Central memory CD8-positive, alpha-beta T cell (primary cell): ENCODE results near the gene AJM1.
A peak's percentile ranks its signal among the peaks of the same experiment; 100 is the strongest.
"Not testable (repeated sequence)": the region's sequence is repeated elsewhere in the genome, so short reads cannot be mapped to it uniquely, and the experiment has no call there.

Experiments
- ATAC-seq: fragments of 150-1000 bp; cut with Tn5 transposase; replicated peaks from 2 replicates; pipeline ENCODE4 v1.10.0; 2022; ENCODE audit warnings: mild to moderate bottlenecking, moderate FRiP score, moderate number of reproducible peaks; ENCODE audit not compliant: poor library complexity, severe bottlenecking; ENCODE audit errors: extremely low read depth
- DNase-seq, 2 donors: peaks; one replicate each; pipeline ENCODE4 v3.0.0; 2021; ENCODE audit warnings: low spot score in 2 of 2
- H3K27ac Mint-ChIP-seq: one replicate; pipeline ENCODE4 v1.8.0; 2022; ENCODE audit warnings: low read depth, mild to moderate bottlenecking, moderate library complexity, mixed read lengths
- H3K27me3 Mint-ChIP-seq: one replicate; pipeline ENCODE4 v1.8.0; 2022; ENCODE audit warnings: mixed read lengths
- H3K36me3 Mint-ChIP-seq: one replicate; pipeline ENCODE4 v1.8.0; 2022; ENCODE audit warnings: mild to moderate bottlenecking, moderate library complexity, mixed read lengths; ENCODE audit not compliant: insufficient read depth
- H3K4me1 Mint-ChIP-seq: one replicate; pipeline ENCODE4 v1.8.0; 2022; ENCODE audit warnings: mixed read lengths
- H3K4me3 Mint-ChIP-seq: one replicate; pipeline ENCODE4 v1.8.0; 2022; ENCODE audit warnings: mild to moderate bottlenecking, moderate library complexity, mixed read lengths
- H3K9me3 Mint-ChIP-seq: one replicate; pipeline ENCODE4 v1.8.0; 2022; ENCODE audit warnings: mixed read lengths

AJM1 gene

GRCh38 chr9:136880651-136881050 is 38.4 kb downstream of the AJM1 start:
- H3K27ac Mint-ChIP-seq, result no peak overlapping the region
- ATAC-seq (no peak), DNase-seq (no peak)
- no peaks in the 10 kb centered on the region for H3K27me3 Mint-ChIP-seq
- peak overlapping the region; percentile 16 for H3K4me3 Mint-ChIP-seq
- peaks cover 13% of the 10 kb centered on the region for H3K4me1 Mint-ChIP-seq
- no peaks in the 10 kb centered on the region for H3K9me3 Mint-ChIP-seq
- H3K36me3 Mint-ChIP-seq, result peaks cover 3% of the 10 kb centered on the region

GRCh38 chr9:136881691-136882108 is 39.4 kb downstream of the AJM1 start:
- peak overlapping the region; percentile 78 for H3K4me3 Mint-ChIP-seq
- H3K27me3 Mint-ChIP-seq, result no peaks in the 10 kb centered on the region
- H3K9me3 Mint-ChIP-seq, result no peaks in the 10 kb centered on the region
- ATAC-seq (no peak), DNase-seq (no peak)
- H3K4me1 Mint-ChIP-seq, result peaks cover 13% of the 10 kb centered on the region
- peak overlapping the region; percentile 87 for H3K27ac Mint-ChIP-seq
- peaks cover 6% of the 10 kb centered on the region for H3K36me3 Mint-ChIP-seq

- Mint-ChIP-seq H3K4me3 (peak overlapping the region; percentile 78), H3K4me1 (peaks cover 18% of the 10 kb centered on the region), H3K9me3 (no peaks in the 10 kb centered on the region), H3K36me3 (peaks cover 6% of the 10 kb centered on the region), H3K27me3 (no peaks in the 10 kb centered on the region), H3K27ac (peak overlapping the region; percentile 87)
- peak; percentile 61 for ATAC-seq
- DNase-seq, result peak; percentile 53 to 77
Measured at GRCh38 chr9:136882109-136882946, 40.0 kb downstream of the AJM1 start.

GRCh38 chr9:136882947-136883283 is 40.6 kb downstream of the AJM1 start:
- H3K27me3 Mint-ChIP-seq, H3K9me3 Mint-ChIP-seq, ATAC-seq, DNase-seq, H3K36me3 Mint-ChIP-seq: not testable (repeated sequence)
- Mint-ChIP-seq H3K4me1 (peaks cover 20% of the 10 kb centered on the region), H3K4me3 (peak overlapping the region; percentile 78), H3K27ac (peak overlapping the region; percentile 87)

GRCh38 chr9:136883670-136884069 is 41.4 kb downstream of the AJM1 start:
- not testable (repeated sequence) for H3K27ac Mint-ChIP-seq, H3K36me3 Mint-ChIP-seq, ATAC-seq, H3K4me3 Mint-ChIP-seq, H3K9me3 Mint-ChIP-seq, H3K27me3 Mint-ChIP-seq, DNase-seq
- peaks cover 20% of the 10 kb centered on the region for H3K4me1 Mint-ChIP-seq

- ATAC-seq (peak; percentile 89), DNase-seq (peak; percentile 91 to 97)
- peaks cover 3% of the 10 kb centered on the region for H3K36me3 Mint-ChIP-seq
- H3K4me1 Mint-ChIP-seq, result peaks cover 20% of the 10 kb centered on the region
- peak within 1 kb of the TSS; percentile 77 for H3K27ac Mint-ChIP-seq
- H3K27me3 Mint-ChIP-seq, result no peaks in the 10 kb centered on the region
- H3K4me3 Mint-ChIP-seq, result peak within 1 kb of the TSS; percentile 73
- no peaks in the 10 kb centered on the region for H3K9me3 Mint-ChIP-seq
Measured at GRCh38 chr9:136885950-136886578, 43.8 kb downstream of the AJM1 start, which contains the start of gene TRAF2. Gene TRAF2 (plus strand): TSS chr9:136886516. CDS start chr9:136898741, 12,225 bp downstream.

- peaks cover 8% of the 10 kb centered on the region for H3K36me3 Mint-ChIP-seq
- ATAC-seq (peak; percentile 55), DNase-seq (no peak)
- no peaks in the 10 kb centered on the region for H3K9me3 Mint-ChIP-seq
- peak overlapping the region; percentile 73 for H3K4me3 Mint-ChIP-seq
- H3K27me3 Mint-ChIP-seq, result no peaks in the 10 kb centered on the region
- H3K4me1 Mint-ChIP-seq, result peaks cover 15% of the 10 kb centered on the region
- peak overlapping the region; percentile 77 for H3K27ac Mint-ChIP-seq
Measured at GRCh38 chr9:136886610-136887597, 44.6 kb downstream of the AJM1 start.

GRCh38 chr9:136888454-136888853 is 46.2 kb downstream of the AJM1 start:
- Mint-ChIP-seq H3K9me3 (no peaks in the 10 kb centered on the region), H3K27ac (peak overlapping the region; percentile 77), H3K36me3 (peaks cover 10% of the 10 kb centered on the region), H3K4me1 (peaks cover 6% of the 10 kb centered on the region), H3K27me3 (no peaks in the 10 kb centered on the region), H3K4me3 (peak overlapping the region; percentile 73)
- DNase-seq (no peak), ATAC-seq (no peak)

- Mint-ChIP-seq H3K4me3 (no peak overlapping the region), H3K4me1 (peaks cover 15% of the 10 kb centered on the region), H3K27me3 (no peaks in the 10 kb centered on the region), H3K9me3 (no peaks in the 10 kb centered on the region), H3K27ac (no peak overlapping the region), H3K36me3 (peaks cover 11% of the 10 kb centered on the region)
- DNase-seq (no peak), ATAC-seq (no peak)
Measured at GRCh38 chr9:136889858-136890257, 47.6 kb downstream of the AJM1 start.

GRCh38 chr9:136890661-136891060 is 48.4 kb downstream of the AJM1 start:
- Mint-ChIP-seq H3K27me3 (no peaks in the 10 kb centered on the region), H3K9me3 (no peaks in the 10 kb centered on the region), H3K4me1 (peaks cover 20% of the 10 kb centered on the region), H3K27ac (no peak overlapping the region), H3K36me3 (peaks cover 12% of the 10 kb centered on the region), H3K4me3 (no peak overlapping the region)
- ATAC-seq, result no peak
- no peak for DNase-seq
